GM12892 (cell line): ENCODE measurements around the gene USHBP1.

ENCODE experiments used
- POLR2A ChIP-seq: IDR thresholded peaks from 2 replicates; pipeline ENCODE4 v1.6.1; 2011; ENCODE audit warnings: low read depth, low read length, control low read depth
- POLR2AphosphoS5 ChIP-seq: IDR thresholded peaks from 2 replicates; pipeline ENCODE4 v1.6.1; 2011; ENCODE audit warnings: low read depth, low read length, control low read depth
- TAF1 ChIP-seq: IDR thresholded peaks from 2 replicates; pipeline ENCODE4 v1.6.1; 2011; ENCODE audit warnings: low read depth, mild to moderate bottlenecking, control low read depth, low read length, borderline replicate concordance

- 0 out of 2 replicates have a peak, but pooled peaks have one; percentile 26 for TF ChIP-seq POLR2AphosphoS5
- no peak for TF ChIP-seq TAF1
- TF ChIP-seq POLR2A: no peak
Observed at GRCh38 chr19:17200408-17201079, 64.0 kb downstream of the USHBP1 start.
